Measurements from ENCODE around the gene OR56B1. TPM values are rescaled to one million over a fixed set of nuclear protein-coding genes. Genes with fewer than 3 reads are reported as not detected.

Gene OR56B1
- total RNA-seq, 3 donors from 2014 or later, result not detected

GRCh38 chr11:5783255-5783654 lies 47.0 kb downstream of the OR56B1 start, which contains the start of gene OR52N5:
TSS of gene OR52N5 (minus strand) at chr11:5783355. CDS start at chr11:5778634, 4,721 bp downstream.
- no peaks in the 10 kb centered on the region for H3K4me1 Mint-ChIP-seq (ENCODE audit: low read depth)
- no peak within 1 kb of the TSS for H3K4me3 Mint-ChIP-seq
- no peaks in the 10 kb centered on the region for H3K36me3 Mint-ChIP-seq (ENCODE audit: insufficient read depth)
- H3K9me3 Mint-ChIP-seq, result no peaks in the 10 kb centered on the region
- ATAC-seq (no peak), DNase-seq (no peak)
- H3K27me3 Mint-ChIP-seq (ENCODE audit: low read depth), result peaks cover 4% of the 10 kb centered on the region

Other genes with a start within 250 kb of the OR56B1 start
- not detected for gene OR52D1, start 247.8 kb upstream of the OR56B1 start, total RNA-seq
- gene UBQLN3, start 226.5 kb upstream of the OR56B1 start, total RNA-seq, result not detected
- gene UBQLNL, start 219.7 kb upstream of the OR56B1 start, total RNA-seq, result not detected
- gene OR52H1, start 187.9 kb upstream of the OR56B1 start, total RNA-seq, result not detected
- not detected for gene OR52B6, start 155.6 kb upstream of the OR56B1 start, total RNA-seq
- gene TRIM6, start 139.8 kb upstream of the OR56B1 start, total RNA-seq, result under 1 TPM in 2 of 3 donors, not detected in 1; 0.14 to 0.30 TPM
- gene TRIM34, start 111.4 kb upstream of the OR56B1 start, total RNA-seq, result 1 to 10 TPM; 1.2 to 2.4 (median 1.6) TPM
- 1 to 10 TPM; 5.0 to 8.7 (median 5.2) TPM for gene TRIM5, start 51.4 kb upstream of the OR56B1 start, total RNA-seq
- gene TRIM22, start 46.7 kb upstream of the OR56B1 start, total RNA-seq, result 10 to 100 TPM; 25.0 to 53.3 (median 41.1) TPM
- not detected for gene OR52N4, start 17.8 kb downstream of the OR56B1 start, total RNA-seq
- gene OR52N5, start 46.9 kb downstream of the OR56B1 start, total RNA-seq, result not detected
- not detected for gene OR52N1, start 54.8 kb downstream of the OR56B1 start, total RNA-seq
- gene OR52N2, start 72.5 kb downstream of the OR56B1 start, total RNA-seq, result not detected
- gene OR52E6, start 105.4 kb downstream of the OR56B1 start, total RNA-seq, result not detected
- not detected for gene OR52E8, start 121.2 kb downstream of the OR56B1 start, total RNA-seq
- gene OR52E4, start 144.2 kb downstream of the OR56B1 start, total RNA-seq, result not detected
- not detected for gene OR52E5, start 156.8 kb downstream of the OR56B1 start, total RNA-seq
- gene OR56A3, start 205.8 kb downstream of the OR56B1 start, total RNA-seq, result not detected
- not detected for gene OR56A5, start 232.0 kb downstream of the OR56B1 start, total RNA-seq

Measured in activated T-cell treated with anti-CD3 and anti-CD28 coated beads, Interleukin-2, amount 50 U/mL, for 4 hours (primary cell).